Measurements from ENCODE around the gene TAB3. TPM values are rescaled to one million over a fixed set of nuclear protein-coding genes. Genes with fewer than 3 reads are reported as not detected.
A peak's percentile ranks its signal among the peaks of the same experiment; 100 is the strongest.

Gene TAB3
- total and polyA plus RNA-seq, 3 experiments from 2014 or later: 7.6 to 21.4 (median 21.1) TPM

DNA sequence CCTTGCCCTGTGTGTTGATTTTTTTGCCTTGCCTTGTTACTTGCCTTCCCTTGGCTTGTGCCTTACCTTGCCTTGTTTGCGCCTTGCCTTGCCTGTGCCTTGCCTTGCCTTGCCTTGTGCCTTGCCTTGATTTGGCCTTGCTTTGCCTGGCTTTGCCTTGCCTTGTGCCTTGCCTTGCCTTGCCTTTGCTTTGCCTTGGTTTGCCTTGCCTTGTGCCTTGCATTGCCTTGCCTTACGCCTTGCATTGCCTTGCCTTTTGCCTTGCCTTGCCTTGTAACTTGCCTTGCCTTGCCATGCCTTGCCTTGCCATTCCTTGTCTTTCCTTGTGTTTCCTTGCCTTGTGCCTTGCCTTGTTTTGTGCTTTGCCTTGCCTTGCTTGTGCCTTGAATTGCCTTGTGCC, 94.6 kb downstream of the TAB3 start:
- no peaks in the 10 kb centered on the region for H3K4me1 ChIP-seq (ENCODE audit: insufficient read depth, low read length)
- H3K4me3 Mint-ChIP-seq: no peak overlapping the region
- CTCF ChIA-PET: no interaction called here
- H3K27me3 ChIP-seq (ENCODE audit: insufficient read depth, low read length, poor library complexity, severe bottlenecking): no peaks in the 10 kb centered on the region
- H3K9me3 Mint-ChIP-seq: no peaks in the 10 kb centered on the region
- no peaks in the 10 kb centered on the region for H3K36me3 ChIP-seq (ENCODE audit: insufficient read depth, low read length)
- POLR2A ChIA-PET: no interaction called here
- no peak overlapping the region for H3K27ac ChIP-seq (ENCODE audit: low read depth, low read length)
- no peaks in the 10 kb centered on the region for H3K9me3 ChIP-seq (ENCODE audit: low read length)
- H3K27ac Mint-ChIP-seq: no peak overlapping the region
- H3K36me3 Mint-ChIP-seq: no peaks in the 10 kb centered on the region
- H3K27me3 Mint-ChIP-seq: peaks cover 0 to 1% of the 10 kb centered on the region in 2 donors
- no peaks in the 10 kb centered on the region for H3K4me1 Mint-ChIP-seq
- H3K4me3 ChIP-seq (ENCODE audit: low read length): no peak overlapping the region
- DNase-seq: no peak

DNA sequence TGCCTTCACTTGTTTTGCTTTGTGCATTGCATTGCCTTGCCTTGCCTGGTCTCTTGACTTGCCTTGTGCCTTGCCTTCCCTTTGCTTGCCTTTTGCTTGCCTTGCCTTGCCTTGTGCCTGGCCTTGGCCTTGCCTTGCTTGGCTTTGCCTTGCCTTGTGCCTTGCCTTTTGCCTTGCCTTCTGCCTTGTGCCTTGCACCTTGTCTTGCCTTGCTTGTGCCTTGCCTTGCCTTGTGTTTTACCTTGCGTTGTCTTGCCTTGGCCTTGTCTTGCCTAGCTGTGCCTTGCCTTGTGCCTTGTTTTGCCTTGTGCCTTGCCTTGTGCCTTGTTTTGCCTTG, 95.3 kb downstream of the TAB3 start:
- ChIA-PET POLR2A (no interaction called here), CTCF (no interaction called here)
- H3K9me3 ChIP-seq (ENCODE audit: low read length): no peaks in the 10 kb centered on the region
- DNase-seq: no peak
- H3K27me3 Mint-ChIP-seq: peaks cover 0 to 1% of the 10 kb centered on the region in 2 donors
- H3K4me3 Mint-ChIP-seq: no peak overlapping the region
- no peaks in the 10 kb centered on the region for H3K4me1 Mint-ChIP-seq
- H3K36me3 ChIP-seq (ENCODE audit: insufficient read depth, low read length): no peaks in the 10 kb centered on the region
- no peaks in the 10 kb centered on the region for H3K4me1 ChIP-seq (ENCODE audit: insufficient read depth, low read length)
- no peak overlapping the region for H3K27ac Mint-ChIP-seq
- H3K9me3 Mint-ChIP-seq: no peaks in the 10 kb centered on the region
- no peak overlapping the region for H3K27ac ChIP-seq (ENCODE audit: low read depth, low read length)
- no peak overlapping the region for H3K4me3 ChIP-seq (ENCODE audit: low read length)
- H3K36me3 Mint-ChIP-seq: no peaks in the 10 kb centered on the region
- H3K27me3 ChIP-seq (ENCODE audit: insufficient read depth, low read length, poor library complexity, severe bottlenecking): no peaks in the 10 kb centered on the region

DNA sequence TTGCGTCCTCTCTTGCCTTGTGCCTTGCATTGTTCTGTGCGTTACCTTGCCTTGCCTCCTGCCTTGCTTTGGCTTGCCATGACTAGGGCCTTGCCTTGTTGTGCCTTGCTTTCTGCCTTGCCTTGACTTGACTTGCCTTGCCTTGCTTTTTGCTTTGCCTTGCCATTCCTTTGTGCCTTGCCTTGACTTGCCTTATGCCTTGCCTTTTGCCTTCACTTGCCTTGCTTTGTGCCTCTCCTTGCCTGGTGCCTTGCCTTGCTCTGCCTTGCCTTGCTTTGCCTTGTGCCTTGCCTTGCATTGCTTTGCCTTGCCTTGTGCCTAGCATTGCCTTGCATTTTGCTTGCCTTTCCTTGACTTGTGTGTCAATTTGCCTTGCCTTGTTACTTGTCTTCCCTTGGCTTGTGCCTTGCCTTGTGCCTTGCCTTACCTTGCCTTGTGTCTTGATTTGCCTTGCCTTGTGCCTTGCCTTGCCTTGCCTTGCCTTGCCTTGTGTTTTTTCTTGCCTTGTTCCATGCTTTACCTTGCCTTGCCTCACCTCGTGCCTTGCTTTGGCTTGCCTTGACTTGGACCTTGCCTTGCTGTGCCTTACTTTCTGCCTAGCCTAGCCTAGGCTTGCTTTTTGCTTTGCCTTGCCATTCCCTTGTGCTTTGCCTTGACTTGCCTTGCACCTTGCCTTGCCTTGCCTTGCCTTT, 95.8 kb downstream of the TAB3 start:
- Mint-ChIP-seq H3K4me3 (no peak overlapping the region), H3K36me3 (no peaks in the 10 kb centered on the region), H3K4me1 (no peaks in the 10 kb centered on the region), H3K27me3 (peaks cover 0 to 4% of the 10 kb centered on the region in 2 donors), H3K9me3 (peaks cover 0 to 2% (median 0%) of the 10 kb centered on the region in 5 donors), H3K27ac (no peak overlapping the region)
- no peak for DNase-seq
- Histone ChIP-seq H3K4me3 (ENCODE audit: low read length) (no peak overlapping the region), H3K36me3 (ENCODE audit: insufficient read depth, low read length) (no peaks in the 10 kb centered on the region), H3K9me3 (ENCODE audit: low read length) (no peaks in the 10 kb centered on the region), H3K27me3 (ENCODE audit: insufficient read depth, low read length, poor library complexity, severe bottlenecking) (no peaks in the 10 kb centered on the region), H3K4me1 (ENCODE audit: insufficient read depth, low read length) (no peaks in the 10 kb centered on the region), H3K27ac (ENCODE audit: low read depth, low read length) (no peak overlapping the region)
- CTCF ChIA-PET: no interaction called here
- POLR2A ChIA-PET: no interaction called here

DNA sequence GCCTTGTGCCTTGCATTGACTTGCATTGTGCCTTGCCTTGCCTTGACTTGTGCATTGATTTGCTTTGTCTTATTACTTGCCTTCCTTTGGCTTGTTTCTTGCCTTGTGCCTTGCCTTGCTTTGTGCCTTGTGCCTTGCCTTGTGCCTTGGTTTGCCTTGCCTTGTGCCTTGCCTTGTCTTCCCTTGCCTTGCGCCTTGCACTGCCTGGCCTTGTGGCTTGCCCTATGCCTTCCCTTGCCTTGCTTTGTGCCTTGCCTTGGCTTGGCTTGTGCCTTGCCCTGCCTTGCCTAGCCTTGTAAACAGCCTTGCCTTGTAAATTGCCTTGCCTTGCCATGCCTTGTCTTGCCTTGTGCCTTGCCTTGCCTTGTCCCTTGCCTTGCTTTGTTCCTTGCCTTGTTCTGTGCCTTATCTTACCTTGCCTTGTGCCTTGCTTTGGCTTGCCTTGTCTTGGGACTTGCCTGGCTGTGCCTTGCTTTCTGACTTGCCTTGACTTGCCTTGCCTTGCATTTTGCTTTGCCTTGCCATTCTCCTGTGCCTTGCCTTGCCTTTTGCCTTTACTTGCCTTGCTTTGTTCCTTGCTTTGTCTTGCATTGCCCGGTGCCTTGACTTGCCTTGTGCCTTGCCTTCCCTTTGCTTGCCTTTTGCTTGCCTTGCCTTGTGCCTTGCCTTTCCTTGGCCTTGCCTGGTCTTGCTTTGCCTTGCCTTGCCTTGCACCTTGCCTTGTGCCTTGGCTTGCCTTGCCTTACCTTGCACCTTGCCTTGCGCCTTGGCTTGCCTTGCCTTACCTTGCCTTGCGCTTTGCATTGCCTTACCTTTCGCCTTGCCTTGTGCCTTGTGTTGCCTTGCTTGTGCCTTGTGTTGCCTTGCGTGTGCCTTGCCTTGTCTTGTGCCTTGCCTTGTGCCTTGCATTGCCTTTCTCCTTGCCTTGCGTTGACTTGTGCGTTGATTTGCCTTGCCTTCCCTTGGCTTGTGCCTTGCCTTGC, 97.5 kb downstream of the TAB3 start:
- ChIA-PET CTCF (no interaction called here), POLR2A (no interaction called here)
- Mint-ChIP-seq H3K9me3 (peaks cover 0 to 2% (median 0%) of the 10 kb centered on the region in 5 donors), H3K36me3 (no peaks in the 10 kb centered on the region), H3K4me3 (no peak overlapping the region), H3K27me3 (peaks cover 0 to 4% of the 10 kb centered on the region in 2 donors), H3K4me1 (no peaks in the 10 kb centered on the region), H3K27ac (no peak overlapping the region)
- H3K9me3 ChIP-seq (ENCODE audit: low read length): no peaks in the 10 kb centered on the region
- no peak overlapping the region for H3K27ac ChIP-seq (ENCODE audit: low read depth, low read length)
- H3K36me3 ChIP-seq (ENCODE audit: insufficient read depth, low read length): no peaks in the 10 kb centered on the region
- H3K27me3 ChIP-seq (ENCODE audit: insufficient read depth, low read length, poor library complexity, severe bottlenecking): no peaks in the 10 kb centered on the region
- H3K4me1 ChIP-seq (ENCODE audit: insufficient read depth, low read length): no peaks in the 10 kb centered on the region
- H3K4me3 ChIP-seq (ENCODE audit: low read length): no peak overlapping the region
- no peak for DNase-seq

DNA sequence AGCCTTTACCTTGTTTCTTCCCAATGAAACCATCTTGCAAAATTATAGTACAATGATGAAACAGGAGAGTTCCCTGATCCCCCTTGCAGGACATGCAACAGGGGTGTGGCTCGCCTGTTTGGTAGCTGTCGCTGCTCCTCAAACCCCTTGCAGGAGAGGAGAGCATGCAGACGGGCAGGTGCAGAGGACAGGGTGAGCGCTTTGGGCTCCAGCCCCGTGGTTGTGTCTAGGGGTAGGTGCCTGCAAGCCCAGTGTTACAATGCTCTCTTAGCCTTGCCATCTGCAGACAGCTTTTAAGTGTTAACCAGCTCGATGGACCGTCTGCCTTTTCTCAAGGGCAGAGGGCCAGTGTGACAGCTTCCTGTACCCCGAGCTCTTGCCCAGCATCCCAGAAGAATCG, 102.0 kb downstream of the TAB3 start:
- Mint-ChIP-seq H3K27me3 (peaks cover 0 to 5% of the 10 kb centered on the region in 2 donors), H3K36me3 (no peaks in the 10 kb centered on the region), H3K4me1 (no peaks in the 10 kb centered on the region), H3K9me3 (peaks cover 0 to 2% (median 0%) of the 10 kb centered on the region in 5 donors), H3K27ac (no peak overlapping the region), H3K4me3 (no peak overlapping the region)
- H3K4me1 ChIP-seq (ENCODE audit: insufficient read depth, low read length): no peaks in the 10 kb centered on the region
- no peaks in the 10 kb centered on the region for H3K36me3 ChIP-seq (ENCODE audit: insufficient read depth, low read length)
- no peaks in the 10 kb centered on the region for H3K27me3 ChIP-seq (ENCODE audit: insufficient read depth, low read length, poor library complexity, severe bottlenecking)
- no peak overlapping the region for H3K4me3 ChIP-seq (ENCODE audit: low read length)
- H3K27ac ChIP-seq (ENCODE audit: low read depth, low read length): no peak overlapping the region
- POLR2A ChIA-PET: no interaction called here
- no peaks in the 10 kb centered on the region for H3K9me3 ChIP-seq (ENCODE audit: low read length)
- CTCF ChIA-PET: no interaction called here
- no peak for DNase-seq

DNA sequence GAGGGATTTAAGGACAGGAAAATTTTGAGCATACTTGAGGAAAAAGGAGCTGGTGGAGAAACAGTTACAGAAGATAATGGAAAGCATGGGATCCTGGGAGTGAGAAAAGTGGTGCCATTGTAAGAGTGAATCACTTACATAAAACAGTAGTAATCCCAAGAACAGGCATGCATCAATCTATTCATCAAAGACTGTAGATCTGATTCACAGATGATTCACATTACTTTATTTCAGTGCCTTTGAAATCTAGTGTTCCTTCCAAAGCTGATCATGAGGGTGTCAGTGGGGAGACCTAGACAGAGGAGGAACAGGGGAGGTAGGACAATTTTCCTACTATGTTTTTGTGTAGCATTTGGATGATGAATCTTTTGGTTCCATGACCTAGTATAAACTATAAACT, 102.7 kb downstream of the TAB3 start:
- no peaks in the 10 kb centered on the region for H3K9me3 ChIP-seq (ENCODE audit: low read length)
- DNase-seq: no peak
- no peaks in the 10 kb centered on the region for H3K36me3 Mint-ChIP-seq
- no peaks in the 10 kb centered on the region for H3K27me3 ChIP-seq (ENCODE audit: insufficient read depth, low read length, poor library complexity, severe bottlenecking)
- peaks cover 0 to 4% of the 10 kb centered on the region in 2 donors for H3K27me3 Mint-ChIP-seq
- no peak overlapping the region for H3K4me3 Mint-ChIP-seq
- H3K4me1 Mint-ChIP-seq: no peaks in the 10 kb centered on the region
- no peaks in the 10 kb centered on the region for H3K4me1 ChIP-seq (ENCODE audit: insufficient read depth, low read length)
- ChIA-PET CTCF (no interaction called here), POLR2A (no interaction called here)
- no peak overlapping the region for H3K27ac ChIP-seq (ENCODE audit: low read depth, low read length)
- H3K9me3 Mint-ChIP-seq: peaks cover 0 to 2% (median 0%) of the 10 kb centered on the region in 5 donors
- no peak overlapping the region for H3K4me3 ChIP-seq (ENCODE audit: low read length)
- no peak overlapping the region for H3K27ac Mint-ChIP-seq
- H3K36me3 ChIP-seq (ENCODE audit: insufficient read depth, low read length): no peaks in the 10 kb centered on the region

DNA sequence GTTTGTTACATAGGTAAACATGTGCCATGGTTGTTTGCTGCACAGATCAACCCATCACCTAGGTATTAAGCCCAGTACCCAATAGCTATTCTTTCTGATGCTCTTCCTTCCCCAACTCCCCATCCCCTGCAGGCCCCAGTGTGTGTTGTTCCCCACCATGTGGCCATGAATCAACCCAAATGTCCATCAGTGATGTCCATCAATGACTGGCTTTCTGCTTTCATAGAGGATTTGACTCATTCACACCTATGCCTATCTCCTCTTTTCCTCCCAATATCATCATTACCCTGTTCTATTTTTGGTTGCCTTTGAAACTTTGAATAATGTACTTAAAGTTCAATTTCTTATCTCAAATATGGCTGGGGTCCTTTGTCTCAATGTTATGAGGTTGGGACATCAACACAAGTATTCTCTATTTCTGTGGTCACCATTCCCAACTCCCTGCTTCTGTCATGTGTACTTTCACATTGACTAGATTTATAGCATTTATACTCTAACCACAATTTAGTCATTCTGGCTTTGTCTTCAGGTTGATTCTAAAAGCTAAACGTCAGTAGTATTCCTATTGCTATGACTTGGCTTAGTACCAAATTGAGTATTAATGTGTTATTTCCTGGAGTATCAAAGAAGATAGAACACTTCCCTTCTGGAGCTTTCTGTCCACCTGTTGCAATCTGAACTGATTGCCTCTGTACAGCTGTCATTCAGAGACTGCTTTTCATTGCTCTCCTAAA, 107.2 kb downstream of the TAB3 start:
- Mint-ChIP-seq H3K36me3 (no peaks in the 10 kb centered on the region), H3K9me3 (peaks cover 0 to 3% (median 0%) of the 10 kb centered on the region in 5 donors), H3K27me3 (peaks cover 1 to 4% of the 10 kb centered on the region in 2 donors), H3K4me1 (no peaks in the 10 kb centered on the region), H3K4me3 (no peak overlapping the region), H3K27ac (peak overlapping the region in 1 of 8 donors; percentile 47)
- H3K4me3 ChIP-seq (ENCODE audit: low read length): no peak overlapping the region
- DNase-seq: no peak
- no peak overlapping the region for H3K27ac ChIP-seq (ENCODE audit: low read depth, low read length)
- H3K36me3 ChIP-seq (ENCODE audit: insufficient read depth, low read length): no peaks in the 10 kb centered on the region
- ChIA-PET POLR2A (no interaction called here), CTCF (no interaction called here)
- H3K27me3 ChIP-seq (ENCODE audit: insufficient read depth, low read length, poor library complexity, severe bottlenecking): no peaks in the 10 kb centered on the region
- H3K4me1 ChIP-seq (ENCODE audit: insufficient read depth, low read length): no peaks in the 10 kb centered on the region
- H3K9me3 ChIP-seq (ENCODE audit: low read length): no peaks in the 10 kb centered on the region

DNA sequence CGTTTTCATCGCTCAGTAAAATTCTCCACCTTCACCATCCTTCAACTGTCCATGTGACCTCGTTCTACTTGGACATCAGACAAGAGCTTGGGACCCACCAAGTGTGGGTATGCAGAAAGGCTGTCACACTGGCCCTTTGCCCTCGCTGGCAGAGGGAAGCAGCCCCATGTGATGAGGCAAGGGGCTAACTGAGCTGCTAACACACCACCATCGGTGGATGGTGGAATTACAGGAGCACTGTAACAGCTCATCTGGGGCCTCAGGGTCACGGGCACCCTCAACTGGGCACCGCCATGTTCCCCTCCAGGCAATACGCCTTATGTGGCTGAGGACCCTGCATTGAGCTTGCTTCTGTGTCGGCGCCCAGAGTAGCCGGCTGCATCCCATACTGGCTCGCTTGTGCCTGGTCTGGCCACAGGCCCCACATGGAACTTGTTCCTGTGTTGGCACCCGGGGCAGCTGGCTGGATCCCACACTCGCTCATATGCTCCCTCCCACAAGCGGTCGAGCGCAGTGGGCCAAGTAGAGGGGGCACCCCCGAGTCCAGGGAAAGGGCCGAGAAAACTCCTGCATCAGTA, 109.5 kb downstream of the TAB3 start:
- H3K4me3 Mint-ChIP-seq: no peak overlapping the region
- H3K27me3 ChIP-seq (ENCODE audit: insufficient read depth, low read length, poor library complexity, severe bottlenecking): no peaks in the 10 kb centered on the region
- no peak overlapping the region for H3K4me3 ChIP-seq (ENCODE audit: low read length)
- ChIA-PET CTCF (no interaction called here), POLR2A (no interaction called here)
- no peaks in the 10 kb centered on the region for H3K36me3 ChIP-seq (ENCODE audit: insufficient read depth, low read length)
- H3K9me3 ChIP-seq (ENCODE audit: low read length): no peaks in the 10 kb centered on the region
- no peak overlapping the region for H3K27ac Mint-ChIP-seq
- H3K4me1 ChIP-seq (ENCODE audit: insufficient read depth, low read length): no peaks in the 10 kb centered on the region
- H3K36me3 Mint-ChIP-seq: no peaks in the 10 kb centered on the region
- H3K4me1 Mint-ChIP-seq: no peaks in the 10 kb centered on the region
- no peak for DNase-seq
- peaks cover 1 to 4% of the 10 kb centered on the region in 2 donors for H3K27me3 Mint-ChIP-seq
- H3K9me3 Mint-ChIP-seq: peaks cover 0 to 3% (median 0%) of the 10 kb centered on the region in 5 donors
- no peak overlapping the region for H3K27ac ChIP-seq (ENCODE audit: low read depth, low read length)
